ENCODE data around the gene CD248.

GRCh38 chr11:66287211-66287888 lies 29.5 kb downstream of the CD248 start:
- TF ChIP-seq, protein P1, sequence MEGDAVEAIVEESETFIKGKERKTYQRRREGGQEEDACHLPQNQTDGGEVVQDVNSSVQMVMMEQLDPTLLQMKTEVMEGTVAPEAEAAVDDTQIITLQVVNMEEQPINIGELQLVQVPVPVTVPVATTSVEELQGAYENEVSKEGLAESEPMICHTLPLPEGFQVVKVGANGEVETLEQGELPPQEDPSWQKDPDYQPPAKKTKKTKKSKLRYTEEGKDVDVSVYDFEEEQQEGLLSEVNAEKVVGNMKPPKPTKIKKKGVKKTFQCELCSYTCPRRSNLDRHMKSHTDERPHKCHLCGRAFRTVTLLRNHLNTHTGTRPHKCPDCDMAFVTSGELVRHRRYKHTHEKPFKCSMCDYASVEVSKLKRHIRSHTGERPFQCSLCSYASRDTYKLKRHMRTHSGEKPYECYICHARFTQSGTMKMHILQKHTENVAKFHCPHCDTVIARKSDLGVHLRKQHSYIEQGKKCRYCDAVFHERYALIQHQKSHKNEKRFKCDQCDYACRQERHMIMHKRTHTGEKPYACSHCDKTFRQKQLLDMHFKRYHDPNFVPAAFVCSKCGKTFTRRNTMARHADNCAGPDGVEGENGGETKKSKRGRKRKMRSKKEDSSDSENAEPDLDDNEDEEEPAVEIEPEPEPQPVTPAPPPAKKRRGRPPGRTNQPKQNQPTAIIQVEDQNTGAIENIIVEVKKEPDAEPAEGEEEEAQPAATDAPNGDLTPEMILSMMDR (IDR thresholded peaks at IDR 0.05): no peak
- no peak for TF ChIP-seq POLR2A (IDR thresholded peaks at IDR 0.05)
